ENCODE data around the gene PRR23C.

- TF ChIP-seq EZH2 (IDR thresholded peaks at IDR 0.05) (no peak), CTCF (IDR thresholded peaks at IDR 0.05 in 2 of 3, conservative IDR thresholded peaks at IDR 0.05 in 1 of 3; ENCODE audit: borderline replicate concordance in 1 of 3, insufficient read depth in 1 of 3, low read depth in 2 of 3, low read length in 2 of 3) (no peak)
Measured at GRCh38 chr3:139024968-139025367, 19.7 kb downstream of the PRR23C start.

All from HCT116 (cell line).